ENCODE measurements around the gene CMSS1.

The CMSS1 gene

DNA sequence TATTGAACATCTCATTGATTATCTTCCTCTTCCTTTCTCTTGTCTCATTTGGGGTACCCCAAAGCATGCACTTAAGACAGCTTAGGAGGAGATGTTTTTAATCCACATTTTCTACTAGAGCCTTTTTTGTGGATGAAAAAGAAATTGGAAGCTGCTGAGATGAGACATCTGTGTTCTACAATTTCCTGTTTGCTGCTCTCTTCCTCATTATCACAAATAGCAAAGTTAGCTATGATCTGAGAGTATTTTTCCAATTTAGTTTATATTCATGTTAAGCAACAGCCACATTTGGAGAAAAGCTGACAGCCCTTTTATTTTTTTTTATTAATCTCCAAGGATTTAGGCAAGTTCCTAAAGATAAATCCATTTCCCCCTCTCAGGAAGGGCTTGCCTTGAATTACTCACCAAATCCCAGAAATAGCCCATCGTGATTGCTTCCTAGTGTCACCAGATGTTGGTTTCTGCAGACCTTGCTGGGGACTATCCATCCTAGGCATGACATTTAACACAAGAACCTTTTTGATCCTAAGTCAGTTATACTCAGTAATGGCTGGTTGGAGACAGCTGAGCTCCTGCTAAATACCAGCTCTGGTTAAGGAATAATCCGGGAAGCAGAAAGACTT lies 367.4 kb downstream of the CMSS1 start:
- TF ChIP-seq, protein P1, sequence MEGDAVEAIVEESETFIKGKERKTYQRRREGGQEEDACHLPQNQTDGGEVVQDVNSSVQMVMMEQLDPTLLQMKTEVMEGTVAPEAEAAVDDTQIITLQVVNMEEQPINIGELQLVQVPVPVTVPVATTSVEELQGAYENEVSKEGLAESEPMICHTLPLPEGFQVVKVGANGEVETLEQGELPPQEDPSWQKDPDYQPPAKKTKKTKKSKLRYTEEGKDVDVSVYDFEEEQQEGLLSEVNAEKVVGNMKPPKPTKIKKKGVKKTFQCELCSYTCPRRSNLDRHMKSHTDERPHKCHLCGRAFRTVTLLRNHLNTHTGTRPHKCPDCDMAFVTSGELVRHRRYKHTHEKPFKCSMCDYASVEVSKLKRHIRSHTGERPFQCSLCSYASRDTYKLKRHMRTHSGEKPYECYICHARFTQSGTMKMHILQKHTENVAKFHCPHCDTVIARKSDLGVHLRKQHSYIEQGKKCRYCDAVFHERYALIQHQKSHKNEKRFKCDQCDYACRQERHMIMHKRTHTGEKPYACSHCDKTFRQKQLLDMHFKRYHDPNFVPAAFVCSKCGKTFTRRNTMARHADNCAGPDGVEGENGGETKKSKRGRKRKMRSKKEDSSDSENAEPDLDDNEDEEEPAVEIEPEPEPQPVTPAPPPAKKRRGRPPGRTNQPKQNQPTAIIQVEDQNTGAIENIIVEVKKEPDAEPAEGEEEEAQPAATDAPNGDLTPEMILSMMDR (IDR thresholded peaks at IDR 0.05; ENCODE audit: low read depth, low read length, missing control alignments), result no peak
- no peak overlapping the region for H3K4me3 ChIP-seq (replicated peaks; ENCODE audit: low read depth, low read length)
- DNase-seq (ENCODE audit: extremely low read depth, low read depth), result no peak

GRCh38 chr3:100185847-100186246 lies 368.2 kb downstream of the CMSS1 start:
- no peak for DNase-seq (ENCODE audit: extremely low read depth, low read depth)
- no peak overlapping the region for H3K4me3 ChIP-seq (replicated peaks; ENCODE audit: low read depth, low read length)
- TF ChIP-seq, protein P1 (IDR thresholded peaks at IDR 0.05; ENCODE audit: low read depth, low read length, missing control alignments), result no peak

DNA sequence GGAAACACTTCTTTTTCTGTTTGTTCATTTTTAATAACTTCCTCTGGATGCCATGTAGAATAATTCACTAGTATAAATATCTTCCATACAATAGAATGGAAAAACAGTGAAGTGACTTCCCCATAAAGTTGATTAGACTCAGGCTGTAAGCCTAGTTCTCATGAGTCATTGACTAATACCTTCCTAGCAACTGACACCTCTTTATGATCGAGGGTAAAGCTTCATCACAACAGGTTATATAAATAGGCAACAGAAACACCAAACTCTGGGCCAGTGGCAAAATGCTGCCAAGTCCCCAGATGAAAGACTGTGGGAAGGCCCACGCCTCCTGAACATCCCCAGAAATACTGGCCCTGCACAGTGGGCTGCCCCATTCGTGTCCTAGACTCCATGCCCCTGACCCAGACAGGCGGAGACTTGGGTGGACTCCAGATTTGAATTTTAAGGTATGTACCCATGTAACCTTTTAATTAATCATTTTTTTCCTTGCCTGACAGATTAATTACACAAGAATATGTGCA lies 371.8 kb downstream of the CMSS1 start:
- DNase-seq (ENCODE audit: extremely low read depth, low read depth), result no peak
- TF ChIP-seq, protein P1 (IDR thresholded peaks at IDR 0.05; ENCODE audit: low read depth, low read length, missing control alignments), result no peak
- no peak overlapping the region for H3K4me3 ChIP-seq (replicated peaks; ENCODE audit: low read depth, low read length)

GRCh38 chr3:100195375-100195774 lies 377.7 kb downstream of the CMSS1 start:
- no peak for DNase-seq (ENCODE audit: extremely low read depth, low read depth)
- no peak overlapping the region for H3K4me3 ChIP-seq (replicated peaks; ENCODE audit: low read depth, low read length)
- TF ChIP-seq, protein P1 (IDR thresholded peaks at IDR 0.05; ENCODE audit: low read depth, low read length, missing control alignments), result no peak

DNA sequence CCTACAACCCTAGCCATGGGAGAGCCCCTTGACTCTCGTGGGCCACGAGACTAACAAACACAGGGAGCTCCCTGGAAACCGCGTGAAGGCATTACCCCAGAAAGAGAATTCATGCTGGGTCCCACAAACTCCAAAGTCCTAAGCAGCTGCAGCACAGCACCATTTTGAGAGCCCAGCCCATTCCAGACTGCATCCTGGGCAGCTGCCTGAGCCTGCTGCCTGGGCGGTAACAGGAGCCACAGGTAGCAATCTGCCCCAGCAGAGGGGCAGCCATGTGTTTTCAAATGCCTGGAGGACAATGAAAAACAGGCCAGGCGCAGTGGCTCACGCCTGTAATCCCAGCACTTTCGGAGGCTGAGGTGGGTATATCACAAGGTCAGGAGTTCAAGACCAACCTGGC lies 380.2 kb downstream of the CMSS1 start:
- TF ChIP-seq, protein P1 (IDR thresholded peaks at IDR 0.05; ENCODE audit: low read depth, low read length, missing control alignments), result no peak
- no peak overlapping the region for H3K4me3 ChIP-seq (replicated peaks; ENCODE audit: low read depth, low read length)
- no peak for DNase-seq (ENCODE audit: extremely low read depth, low read depth)

DNA sequence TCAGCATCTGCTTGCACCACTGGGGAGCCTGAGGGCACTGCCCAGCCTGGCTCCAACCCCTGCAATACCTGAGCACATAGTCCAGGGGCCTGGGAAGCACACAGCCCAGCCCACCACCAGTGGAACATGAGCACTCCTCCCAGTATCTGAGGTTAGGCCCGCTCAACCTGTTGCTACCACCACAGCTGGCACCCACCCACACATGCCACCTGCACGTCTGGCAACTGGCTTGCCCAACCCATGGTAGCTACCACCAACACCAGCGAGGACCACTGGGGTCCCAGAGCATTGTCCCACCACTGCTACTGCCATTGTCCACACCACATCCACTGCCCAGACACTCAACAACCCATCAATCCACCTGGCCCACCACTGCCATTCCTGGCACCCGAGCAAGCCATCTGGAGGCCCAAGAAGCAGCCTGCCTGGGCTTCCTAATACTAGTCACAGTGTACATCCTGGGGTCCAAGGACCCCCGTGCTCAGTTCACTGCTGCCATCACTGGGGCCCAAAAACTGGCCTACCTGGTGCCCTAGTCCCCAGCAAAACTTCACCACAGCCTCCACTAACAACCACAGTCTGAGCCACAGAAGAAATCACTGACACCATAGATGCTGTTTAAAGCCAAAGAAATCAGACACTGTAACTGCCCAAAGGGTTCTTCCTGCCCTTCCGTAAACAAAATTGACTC lies 381.1 kb downstream of the CMSS1 start:
- TF ChIP-seq, protein P1 (IDR thresholded peaks at IDR 0.05; ENCODE audit: low read depth, low read length, missing control alignments), result no peak
- DNase-seq (ENCODE audit: extremely low read depth, low read depth), result no peak

More for the DNA sequence above, 381.1 kb downstream of the CMSS1 start:
- H3K4me3 ChIP-seq (replicated peaks; ENCODE audit: low read depth, low read length), result no peak overlapping the region
